ENCODE results near the gene IMPDH2. TPM values are rescaled to one million over a fixed set of nuclear protein-coding genes. Genes with fewer than 3 reads are reported as not detected.

IMPDH2 gene
- total RNA-seq, 1 donor from 2014 or later, result 271 TPM

DNA sequence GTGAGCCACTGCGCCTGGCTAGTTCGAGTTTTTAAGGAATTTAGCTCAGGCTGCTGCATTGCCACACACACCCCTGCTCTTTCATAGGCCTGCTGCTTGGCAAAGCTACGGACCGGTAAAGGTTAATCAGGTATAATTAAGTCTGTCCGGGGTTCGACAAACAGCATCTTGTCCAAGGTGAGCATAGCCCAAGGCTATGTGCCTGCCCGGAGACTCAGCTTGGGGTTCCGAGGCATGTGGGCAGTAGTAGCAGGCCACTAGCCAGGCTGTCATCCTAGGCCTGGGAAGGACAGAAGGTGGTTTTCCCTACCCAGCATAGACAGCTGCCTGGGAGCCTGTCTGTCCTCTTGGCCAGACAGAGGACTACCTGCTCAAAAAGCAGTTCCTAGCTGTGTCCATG lies 32.6 kb downstream of the IMPDH2 start:
- no peaks in the 10 kb centered on the region for H3K36me3 ChIP-seq
- H3K27me3 ChIP-seq, result no peaks in the 10 kb centered on the region
- Mint-ChIP-seq H3K9me3 (no peaks in the 10 kb centered on the region), H3K36me3 (peaks cover 11% of the 10 kb centered on the region), H3K4me3 (no peak overlapping the region), H3K4me1 (peaks cover 27% of the 10 kb centered on the region), H3K27ac (no peak overlapping the region), H3K27me3 (ENCODE audit: insufficient read depth, low read depth) (peaks cover 8% of the 10 kb centered on the region)
- H3K4me1 ChIP-seq, result peaks cover 30% of the 10 kb centered on the region
- H2AFZ ChIP-seq (replicated peaks), result no peak overlapping the region
- H4K20me1 ChIP-seq (ENCODE audit: low read depth), result peaks cover 26% of the 10 kb centered on the region
- H3F3A ChIP-seq (ENCODE audit: low read depth), result peaks cover 12% of the 10 kb centered on the region
- H3K4me3 ChIP-seq, result no peak overlapping the region
- no peak overlapping the region for H3K27ac ChIP-seq
- H3K9me3 ChIP-seq (ENCODE audit: low read depth), result no peaks in the 10 kb centered on the region
- no peak for DNase-seq (ENCODE audit: low spot score)
- no peak overlapping the region for H3K4me2 ChIP-seq
- H3K79me2 ChIP-seq (ENCODE audit: low read depth), result peaks cover 12% of the 10 kb centered on the region
- no peak overlapping the region for H3K9ac ChIP-seq
- TF ChIP-seq EZH2phosphoT487 (IDR thresholded peaks at IDR 0.05) (no peak), EZH2 (IDR thresholded peaks at IDR 0.05) (no peak)
- TF ChIP-seq, protein P1, sequence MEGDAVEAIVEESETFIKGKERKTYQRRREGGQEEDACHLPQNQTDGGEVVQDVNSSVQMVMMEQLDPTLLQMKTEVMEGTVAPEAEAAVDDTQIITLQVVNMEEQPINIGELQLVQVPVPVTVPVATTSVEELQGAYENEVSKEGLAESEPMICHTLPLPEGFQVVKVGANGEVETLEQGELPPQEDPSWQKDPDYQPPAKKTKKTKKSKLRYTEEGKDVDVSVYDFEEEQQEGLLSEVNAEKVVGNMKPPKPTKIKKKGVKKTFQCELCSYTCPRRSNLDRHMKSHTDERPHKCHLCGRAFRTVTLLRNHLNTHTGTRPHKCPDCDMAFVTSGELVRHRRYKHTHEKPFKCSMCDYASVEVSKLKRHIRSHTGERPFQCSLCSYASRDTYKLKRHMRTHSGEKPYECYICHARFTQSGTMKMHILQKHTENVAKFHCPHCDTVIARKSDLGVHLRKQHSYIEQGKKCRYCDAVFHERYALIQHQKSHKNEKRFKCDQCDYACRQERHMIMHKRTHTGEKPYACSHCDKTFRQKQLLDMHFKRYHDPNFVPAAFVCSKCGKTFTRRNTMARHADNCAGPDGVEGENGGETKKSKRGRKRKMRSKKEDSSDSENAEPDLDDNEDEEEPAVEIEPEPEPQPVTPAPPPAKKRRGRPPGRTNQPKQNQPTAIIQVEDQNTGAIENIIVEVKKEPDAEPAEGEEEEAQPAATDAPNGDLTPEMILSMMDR (IDR thresholded peaks at IDR 0.05), result no peak

DNA sequence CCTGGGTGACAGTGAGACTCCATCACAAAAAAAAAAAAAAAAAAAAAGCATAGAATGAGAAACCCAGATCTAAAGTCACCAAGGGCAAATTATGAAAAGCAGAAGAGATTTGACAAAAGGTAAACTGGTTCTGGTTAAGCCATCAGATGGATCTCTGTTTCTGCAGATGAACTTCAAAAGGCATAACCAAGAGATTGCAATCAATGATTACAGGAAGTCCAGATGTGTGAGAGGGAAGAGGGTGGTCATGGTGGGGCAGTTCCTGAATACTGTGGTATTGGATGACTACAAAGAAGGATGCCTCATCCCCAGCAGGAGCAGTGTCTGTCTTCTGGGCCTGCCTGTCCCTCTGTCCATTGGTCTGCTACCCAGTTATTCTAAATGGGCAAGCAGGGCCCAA lies 35.4 kb downstream of the IMPDH2 start:
- no peak for DNase-seq (ENCODE audit: low spot score)
- Mint-ChIP-seq H3K9me3 (no peaks in the 10 kb centered on the region), H3K27ac (no peak overlapping the region), H3K4me1 (peaks cover 37% of the 10 kb centered on the region), H3K27me3 (ENCODE audit: insufficient read depth, low read depth) (peaks cover 9% of the 10 kb centered on the region), H3K36me3 (peaks cover 11% of the 10 kb centered on the region), H3K4me3 (no peak overlapping the region)
- no peaks in the 10 kb centered on the region for H3K36me3 ChIP-seq
- peaks cover 34% of the 10 kb centered on the region for H3K79me2 ChIP-seq (ENCODE audit: low read depth)
- TF ChIP-seq, protein P1 (IDR thresholded peaks at IDR 0.05), result no peak
- no peak for TF ChIP-seq EZH2phosphoT487 (IDR thresholded peaks at IDR 0.05)
- no peak for TF ChIP-seq EZH2 (IDR thresholded peaks at IDR 0.05)
- no peak overlapping the region for H3K4me2 ChIP-seq
- H3F3A ChIP-seq (ENCODE audit: low read depth), result peaks cover 30% of the 10 kb centered on the region
- H3K4me1 ChIP-seq, result peaks cover 27% of the 10 kb centered on the region
- H4K20me1 ChIP-seq (ENCODE audit: low read depth), result peaks cover 17% of the 10 kb centered on the region
- no peak overlapping the region for H3K27ac ChIP-seq
- no peaks in the 10 kb centered on the region for H3K27me3 ChIP-seq
- no peaks in the 10 kb centered on the region for H3K9me3 ChIP-seq (ENCODE audit: low read depth)
- H2AFZ ChIP-seq (replicated peaks), result no peak overlapping the region
- H3K9ac ChIP-seq, result no peak overlapping the region
- H3K4me3 ChIP-seq, result no peak overlapping the region

DNA sequence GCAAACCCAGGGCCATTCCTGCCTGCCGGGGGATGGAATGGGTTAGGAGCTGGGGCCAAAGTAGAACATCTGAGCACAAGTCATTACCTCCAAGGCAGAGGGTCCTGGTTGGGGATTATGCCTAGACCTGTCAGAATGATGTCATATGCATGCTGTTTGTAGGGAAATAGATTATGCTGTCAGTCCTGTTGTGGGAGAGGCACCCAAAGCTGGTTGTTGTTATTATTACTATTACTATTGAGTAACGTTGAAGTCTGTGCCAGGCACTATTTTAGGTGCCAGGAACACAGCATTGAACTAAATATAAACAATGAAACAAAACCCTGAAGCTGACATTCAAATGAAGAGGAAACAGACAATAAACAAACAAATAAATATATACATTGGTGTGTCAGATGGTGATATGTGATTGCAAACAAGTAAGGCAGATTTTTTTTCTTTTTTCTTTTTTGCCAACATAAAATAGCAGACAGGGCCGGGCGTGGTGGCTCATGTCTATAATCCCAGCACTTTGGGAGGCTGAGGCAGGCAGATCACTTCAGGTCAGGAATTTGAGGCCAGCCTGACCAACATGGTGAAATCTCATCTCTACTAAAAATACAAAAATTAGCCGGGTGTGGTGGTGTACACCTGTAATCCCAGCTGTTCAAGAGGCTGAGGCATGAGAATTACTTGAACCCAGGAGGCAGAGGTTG lies 37.2 kb downstream of the IMPDH2 start:
- peaks cover 24% of the 10 kb centered on the region for H3F3A ChIP-seq (ENCODE audit: low read depth)
- peaks cover 26% of the 10 kb centered on the region for H3K4me1 Mint-ChIP-seq
- H3K9me3 ChIP-seq (ENCODE audit: low read depth), result no peaks in the 10 kb centered on the region
- H3K36me3 Mint-ChIP-seq, result peaks cover 12% of the 10 kb centered on the region
- no peak overlapping the region for H3K27ac Mint-ChIP-seq
- no peak overlapping the region for H3K9ac ChIP-seq
- H3K27me3 Mint-ChIP-seq (ENCODE audit: insufficient read depth, low read depth), result peaks cover 6% of the 10 kb centered on the region
- H3K27ac ChIP-seq, result no peak overlapping the region
- H3K36me3 ChIP-seq, result no peaks in the 10 kb centered on the region
- H3K4me2 ChIP-seq, result peak overlapping the region; percentile 94
- H3K4me1 ChIP-seq, result peaks cover 17% of the 10 kb centered on the region
- TF ChIP-seq EZH2phosphoT487 (IDR thresholded peaks at IDR 0.05), result no peak
- TF ChIP-seq, protein P1 (IDR thresholded peaks at IDR 0.05), result no peak
- TF ChIP-seq EZH2 (IDR thresholded peaks at IDR 0.05), result no peak
- H3K27me3 ChIP-seq, result no peaks in the 10 kb centered on the region
- H2AFZ ChIP-seq (replicated peaks), result no peak overlapping the region
- H3K9me3 Mint-ChIP-seq, result no peaks in the 10 kb centered on the region
- H4K20me1 ChIP-seq (ENCODE audit: low read depth), result no peaks in the 10 kb centered on the region
- peak overlapping the region; percentile 85 for H3K4me3 ChIP-seq
- H3K4me3 Mint-ChIP-seq, result peak overlapping the region; percentile 73
- peaks cover 43% of the 10 kb centered on the region for H3K79me2 ChIP-seq (ENCODE audit: low read depth)
- DNase-seq (ENCODE audit: low spot score), result no peak

Measured in neural progenitor cell (in vitro differentiated cells).